Measurements from ENCODE around the gene CAMP. TPM values are rescaled to one million over a fixed set of nuclear protein-coding genes. Genes with fewer than 3 reads are reported as not detected.

The CAMP gene
- total RNA-seq, 1 experiment from 2014 or later = not detected

GRCh38 chr3:48219543-48219942 is 3.8 kb upstream of the CAMP start:
- no TSS peak for BruUV-seq (replicated peaks)
- Histone ChIP-seq H3K27me3 (replicated peaks; ENCODE audit: insufficient read depth, low read depth, low read length, poor library complexity) (no peaks in the 10 kb centered on the region), H3K4me3 (ENCODE audit: low read depth, low read length, poor library complexity, severe bottlenecking) (no peak overlapping the region), H3K4me1 (ENCODE audit: insufficient read depth, low read length, poor library complexity, severe bottlenecking) (no peaks in the 10 kb centered on the region), H3K27ac (ENCODE audit: low read depth, low read length, poor library complexity, severe bottlenecking) (no peak overlapping the region), H3K36me3 (ENCODE audit: insufficient read depth, low read length, poor library complexity, severe bottlenecking) (no peaks in the 10 kb centered on the region), H3K9me3 (ENCODE audit: low read depth, low read length, poor library complexity, severe bottlenecking) (no peaks in the 10 kb centered on the region)
- intact Hi-C loops (cut with micrococcal nuclease; ENCODE audit: unreplicated experiment) = no loop called here
- DNase-seq (ENCODE audit: low spot score) = no peak
- TF ChIP-seq, protein P1, sequence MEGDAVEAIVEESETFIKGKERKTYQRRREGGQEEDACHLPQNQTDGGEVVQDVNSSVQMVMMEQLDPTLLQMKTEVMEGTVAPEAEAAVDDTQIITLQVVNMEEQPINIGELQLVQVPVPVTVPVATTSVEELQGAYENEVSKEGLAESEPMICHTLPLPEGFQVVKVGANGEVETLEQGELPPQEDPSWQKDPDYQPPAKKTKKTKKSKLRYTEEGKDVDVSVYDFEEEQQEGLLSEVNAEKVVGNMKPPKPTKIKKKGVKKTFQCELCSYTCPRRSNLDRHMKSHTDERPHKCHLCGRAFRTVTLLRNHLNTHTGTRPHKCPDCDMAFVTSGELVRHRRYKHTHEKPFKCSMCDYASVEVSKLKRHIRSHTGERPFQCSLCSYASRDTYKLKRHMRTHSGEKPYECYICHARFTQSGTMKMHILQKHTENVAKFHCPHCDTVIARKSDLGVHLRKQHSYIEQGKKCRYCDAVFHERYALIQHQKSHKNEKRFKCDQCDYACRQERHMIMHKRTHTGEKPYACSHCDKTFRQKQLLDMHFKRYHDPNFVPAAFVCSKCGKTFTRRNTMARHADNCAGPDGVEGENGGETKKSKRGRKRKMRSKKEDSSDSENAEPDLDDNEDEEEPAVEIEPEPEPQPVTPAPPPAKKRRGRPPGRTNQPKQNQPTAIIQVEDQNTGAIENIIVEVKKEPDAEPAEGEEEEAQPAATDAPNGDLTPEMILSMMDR (conservative IDR thresholded peaks at IDR 0.05; ENCODE audit: low read depth, low read length) = no peak
- no peak for TF ChIP-seq EZH2 (IDR thresholded peaks at IDR 0.05; ENCODE audit: borderline replicate concordance, low read depth, low read length, poor library complexity, severe bottlenecking)
- POLR2A ChIA-PET (ENCODE audit: low non-redundant PET) = interaction anchor here (0.6 kb wide), 2 partner anchors 88 to 1271 kb away, joined by 4 to 15 read pairs; no protein-coding TSS in a partner anchor
- CTCF ChIA-PET = interaction anchor here (1.4 kb wide), 1 partner anchor 217 kb away, joined by 4 read pairs; no protein-coding TSS in a partner anchor

GRCh38 chr3:48220746-48221145 is 2.5 kb upstream of the CAMP start:
- Histone ChIP-seq H3K27me3 (replicated peaks; ENCODE audit: insufficient read depth, low read depth, low read length, poor library complexity) (no peaks in the 10 kb centered on the region), H3K9me3 (ENCODE audit: low read depth, low read length, poor library complexity, severe bottlenecking) (no peaks in the 10 kb centered on the region), H3K4me3 (ENCODE audit: low read depth, low read length, poor library complexity, severe bottlenecking) (no peak overlapping the region), H3K4me1 (ENCODE audit: insufficient read depth, low read length, poor library complexity, severe bottlenecking) (no peaks in the 10 kb centered on the region), H3K36me3 (ENCODE audit: insufficient read depth, low read length, poor library complexity, severe bottlenecking) (no peaks in the 10 kb centered on the region), H3K27ac (ENCODE audit: low read depth, low read length, poor library complexity, severe bottlenecking) (no peak overlapping the region)
- POLR2A ChIA-PET (ENCODE audit: low non-redundant PET) = no interaction called here
- no peak for DNase-seq (ENCODE audit: low spot score)
- CTCF ChIA-PET = no interaction called here
- BruUV-seq (replicated peaks) = no TSS peak
- TF ChIP-seq, protein P1 (conservative IDR thresholded peaks at IDR 0.05; ENCODE audit: low read depth, low read length) = no peak
- TF ChIP-seq EZH2 (IDR thresholded peaks at IDR 0.05; ENCODE audit: borderline replicate concordance, low read depth, low read length, poor library complexity, severe bottlenecking) = no peak
- intact Hi-C loops (cut with micrococcal nuclease; ENCODE audit: unreplicated experiment) = no loop called here

DNA sequence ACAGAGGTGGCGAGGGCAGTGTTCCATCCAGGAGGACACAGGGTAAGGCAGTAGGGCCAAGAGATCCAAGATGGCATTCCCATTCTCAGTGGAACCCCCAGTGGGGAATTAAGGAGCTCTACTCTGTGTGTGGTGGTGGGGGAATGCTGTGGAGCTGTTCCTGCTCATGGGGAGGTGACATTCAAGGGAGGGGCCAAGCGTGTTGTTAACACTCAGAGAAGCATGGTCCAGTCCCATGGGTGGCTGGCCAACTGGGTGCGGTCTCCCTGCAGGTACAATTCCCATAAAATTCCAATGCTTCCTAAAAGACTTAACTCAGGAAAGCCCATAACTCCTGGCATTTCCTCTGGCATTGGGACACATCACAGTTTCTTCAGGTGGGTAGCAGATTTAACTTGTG is 2.3 kb downstream of the CAMP start:
- no peaks in the 10 kb centered on the region for H3K36me3 ChIP-seq (ENCODE audit: insufficient read depth, low read length, poor library complexity, severe bottlenecking)
- H3K27me3 ChIP-seq (replicated peaks; ENCODE audit: insufficient read depth, low read depth, low read length, poor library complexity) = no peaks in the 10 kb centered on the region
- intact Hi-C loops (cut with micrococcal nuclease; ENCODE audit: unreplicated experiment) = no loop called here
- no TSS peak for BruUV-seq (replicated peaks)
- no peaks in the 10 kb centered on the region for H3K4me1 ChIP-seq (ENCODE audit: insufficient read depth, low read length, poor library complexity, severe bottlenecking)
- CTCF ChIA-PET = interaction anchor here (0.5 kb wide), 1 partner anchor 324 kb away, joined by 3 read pairs; no protein-coding TSS in a partner anchor
- TF ChIP-seq, protein P1 (conservative IDR thresholded peaks at IDR 0.05; ENCODE audit: low read depth, low read length) = no peak
- no peak for TF ChIP-seq EZH2 (IDR thresholded peaks at IDR 0.05; ENCODE audit: borderline replicate concordance, low read depth, low read length, poor library complexity, severe bottlenecking)
- H3K27ac ChIP-seq (ENCODE audit: low read depth, low read length, poor library complexity, severe bottlenecking) = no peak overlapping the region
- H3K4me3 ChIP-seq (ENCODE audit: low read depth, low read length, poor library complexity, severe bottlenecking) = no peak overlapping the region
- POLR2A ChIA-PET (ENCODE audit: low non-redundant PET) = no interaction called here
- no peaks in the 10 kb centered on the region for H3K9me3 ChIP-seq (ENCODE audit: low read depth, low read length, poor library complexity, severe bottlenecking)
- no peak for DNase-seq (ENCODE audit: low spot score)
